Lower leg skin (tissue), 3 donors: ENCODE data around the gene FBXL16.

Experiments used
- POLR2A ChIP-seq, 2 donors: fragments of 450-650 bp; IDR thresholded peaks; one replicate each; pipeline ENCODE4 v1.6.1; 2016 to 2017; ENCODE audit warnings: antibody characterized with exemption in 2 of 2, mild to moderate bottlenecking in 1 of 2, moderate library complexity in 1 of 2
- TF ChIP-seq, protein P1 (sequence below), 3 donors: fragments of 450-650 bp; IDR thresholded peaks; one replicate each; pipeline ENCODE4 v1.5.1; 2016; ENCODE audit warnings: antibody characterized with exemption in 3 of 3, mild to moderate bottlenecking in 3 of 3, moderate library complexity in 2 of 3

DNA sequence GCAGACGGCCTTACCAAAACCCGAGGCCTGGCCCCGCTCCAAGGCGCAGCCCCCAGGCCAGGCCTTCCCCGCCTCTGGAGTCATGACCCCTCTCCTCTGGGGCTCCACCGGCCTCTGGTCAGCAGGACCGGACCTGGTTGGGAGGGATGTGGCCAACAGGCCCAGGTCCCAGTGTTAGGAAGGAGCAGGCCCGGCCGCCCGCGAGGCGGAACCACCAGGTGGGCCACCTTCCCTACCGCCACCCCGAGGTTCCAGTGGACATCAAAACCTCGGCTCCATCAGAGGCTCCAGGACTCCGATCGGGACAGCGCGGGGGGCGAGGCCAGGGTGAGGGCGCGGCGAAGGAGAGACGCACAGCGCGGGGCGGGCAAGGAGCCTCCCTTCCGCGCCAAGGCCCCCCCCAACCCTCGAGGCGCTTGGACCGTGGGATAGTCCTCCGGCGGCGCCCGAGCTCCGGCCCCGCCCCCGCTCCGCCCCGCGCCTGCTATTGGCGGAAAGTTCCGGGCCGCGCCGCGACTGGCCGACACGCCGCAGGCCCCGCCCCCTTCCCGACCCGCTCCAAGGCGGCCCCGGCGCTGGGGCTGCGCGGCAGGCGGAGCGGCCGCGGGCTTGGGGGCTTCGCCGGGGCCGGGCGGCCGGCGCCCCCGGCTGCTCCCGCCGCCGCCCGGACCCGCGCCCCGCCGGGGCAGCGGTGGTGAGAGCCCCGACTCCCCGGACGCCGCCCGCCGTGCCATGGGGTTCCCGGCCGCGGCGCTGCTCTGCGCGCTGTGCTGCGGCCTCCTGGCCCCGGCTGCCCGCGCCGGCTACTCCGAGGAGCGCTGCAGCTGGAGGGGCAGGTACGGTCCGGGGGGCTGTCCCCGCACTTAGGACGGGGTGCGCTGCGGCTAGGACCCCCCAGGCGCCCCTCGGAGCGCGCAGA lies 9.2 kb upstream of the FBXL16 start, which contains the start of gene METRN:
- TF ChIP-seq, protein P1, sequence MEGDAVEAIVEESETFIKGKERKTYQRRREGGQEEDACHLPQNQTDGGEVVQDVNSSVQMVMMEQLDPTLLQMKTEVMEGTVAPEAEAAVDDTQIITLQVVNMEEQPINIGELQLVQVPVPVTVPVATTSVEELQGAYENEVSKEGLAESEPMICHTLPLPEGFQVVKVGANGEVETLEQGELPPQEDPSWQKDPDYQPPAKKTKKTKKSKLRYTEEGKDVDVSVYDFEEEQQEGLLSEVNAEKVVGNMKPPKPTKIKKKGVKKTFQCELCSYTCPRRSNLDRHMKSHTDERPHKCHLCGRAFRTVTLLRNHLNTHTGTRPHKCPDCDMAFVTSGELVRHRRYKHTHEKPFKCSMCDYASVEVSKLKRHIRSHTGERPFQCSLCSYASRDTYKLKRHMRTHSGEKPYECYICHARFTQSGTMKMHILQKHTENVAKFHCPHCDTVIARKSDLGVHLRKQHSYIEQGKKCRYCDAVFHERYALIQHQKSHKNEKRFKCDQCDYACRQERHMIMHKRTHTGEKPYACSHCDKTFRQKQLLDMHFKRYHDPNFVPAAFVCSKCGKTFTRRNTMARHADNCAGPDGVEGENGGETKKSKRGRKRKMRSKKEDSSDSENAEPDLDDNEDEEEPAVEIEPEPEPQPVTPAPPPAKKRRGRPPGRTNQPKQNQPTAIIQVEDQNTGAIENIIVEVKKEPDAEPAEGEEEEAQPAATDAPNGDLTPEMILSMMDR (IDR thresholded peaks at IDR 0.05): no peak
- no peak for TF ChIP-seq POLR2A (IDR thresholded peaks at IDR 0.05)
